Heart left ventricle (tissue), 16 donors: ENCODE data around the gene TMEM204. TPM values are rescaled to one million over a fixed set of nuclear protein-coding genes. Genes with fewer than 3 reads are reported as not detected.
A peak's percentile ranks its signal among the peaks of the same experiment; 100 is the strongest.

ENCODE experiments used
- ATAC-seq, 4 donors: fragments of 200-7000 bp; cut with Tn5 transposase; one replicate each; pipeline ENCODE4 v1.9.1; 2020 to 2022; ENCODE audit warnings: moderate library complexity in 4 of 4, mild to moderate bottlenecking in 3 of 4, moderate number of reproducible peaks in 1 of 4
- DNase-seq, 5 donors: peaks; one replicate each; pipeline ENCODE4 v3.0.0-alpha.2; 2020
- H3K27ac ChIP-seq, 12 donors: fragments of 200-600 bp; sonication (generic) in 4 of 12; one replicate each; pipeline versions ENCODE4 v1.5.0 to v1.8.0; 2016 to 2022; ENCODE audit warnings: mild to moderate bottlenecking in 2 of 12
- H3K27me3 ChIP-seq, 9 donors: fragments of 200-600 bp; sonication (generic) in 2 of 9; one replicate each; pipeline versions ENCODE4 v1.5.1 to v1.8.0; 2016 to 2022; ENCODE audit warnings: mild to moderate bottlenecking in 3 of 9
- H3K36me3 ChIP-seq, 9 donors: fragments of 200-600 bp; sonication (generic) in 2 of 9; one replicate each; pipeline versions ENCODE4 v1.5.0 to v1.8.0; 2018 to 2022; ENCODE audit warnings: mild to moderate bottlenecking in 2 of 9
- H3K4me1 ChIP-seq, 12 donors: fragments of 200-600 bp; sonication (generic) in 4 of 12; one replicate each; pipeline versions ENCODE4 v1.5.0 to v1.8.0; 2016 to 2022; ENCODE audit warnings: mild to moderate bottlenecking in 3 of 12
- H3K4me3 ChIP-seq, 12 donors: fragments of 200-600 bp; sonication (generic) in 4 of 12; one replicate each; pipeline versions ENCODE4 v1.5.0 to v1.8.0; 2017 to 2022; ENCODE audit warnings: mild to moderate bottlenecking in 9 of 12, moderate library complexity in 4 of 12
- H3K9me3 ChIP-seq, 12 donors: fragments of 200-600 bp; sonication (generic) in 4 of 12; one replicate each; pipeline versions ENCODE4 v1.5.0 to v1.8.0; 2016 to 2022; ENCODE audit warnings: mild to moderate bottlenecking in 1 of 12
- CTCF ChIP-seq, 12 donors: fragments of 200-600 bp; sonication (generic) in 4 of 12; IDR thresholded peaks; one replicate each; pipeline versions ENCODE4 v1.5.0 to v1.8.0; 2018 to 2022; ENCODE audit warnings: antibody characterized with exemption in 12 of 12, mild to moderate bottlenecking in 5 of 12
- POLR2A ChIP-seq, 2 donors: fragments of 450-650 bp; IDR thresholded peaks; one replicate each; pipeline ENCODE4 v1.6.1; 2017; ENCODE audit warnings: antibody characterized with exemption in 2 of 2, mild to moderate bottlenecking in 2 of 2, moderate library complexity in 2 of 2
- WGBS, 4 donors: extraction: QIAGEN DNeasy Blood & Tissue Kit in 2 of 4; methylation state at CpG; one replicate each; pipeline versions ENCODE4 v1.1.5 to v1.1.7; 2013 to 2018; 5-methylcytosine and 5-hydroxymethylcytosine counted together
- intact Hi-C, 10 donors: fragments of 100-400 bp; cut with DNase I; formaldehyde crosslinking; loops; one replicate each; pipeline versions ENCODE4 v1.11.1 to v1.14.2; 2022
- polyA plus RNA-seq, 2 donors: library from polyadenylated mRNA; stranded (reverse); fragments of 200-250 nt; gene quantifications; one replicate each; pipeline ENCODE4 v1.2.3, GENCODE V29; 2013
- total RNA-seq, 9 donors: library from RNA; depleted of rRNA in 2 of 9; stranded (reverse); fragments of >200 nt in 2 of 9; fragmentation: NEBNext Ultra II Directional in 3 of 9; extraction: Animal tissue kit (Norgen Biotek cat#: 25700) in 3 of 9; gene quantifications; one replicate each; pipeline versions ENCODE4 v1.1.0 to v1.2.4, GENCODE V29; 2016 to 2023
- donor health status: ischemic (EF 13 %, LVEDD 7.1; RV severe dilation, severe dysfunction).
- donor health status: healthy with polysubstance abuse.
- donor health status: DM: no; HTN: yes; CAD: no.
- donor health status: DM: no; HTN: no; CAD: no.
- donor health status: ischemic (EF 25% LVEDD 6.9; RV normal size, moderate dysfunction).
- donor health status: ischemic (EF 25% LVEDD 5.7; RV mildly dilated, moderate dysfunction).
- donor health status: healthy.
- donor health status: DM: yes; HTN: yes; CAD: no.
- donor health status: ischemic (EF 35%, LVEDD 5.7; RV mildly dilated, moderate dysfunction).
- donor health status: nonischemic (EF 11% LVEDD 7.7; RV severe dilation, severe dysfunction).
- donor health status: DM: yes; HTN: yes; CAD: no.
- donor health status: PGD.
- donor health status: ischemic (EF 29% LVEDD 5.4; RV normal size, mild dysfunction).
- donor health status: nonischemic (EF 23%, LVEDD 6.1; RV moderate dilation, normal function).

The TMEM204 gene
- total and polyA plus RNA-seq, 11 donors, result 14.0 to 64.2 (median 20.2) TPM

GRCh38 chr16:1495211-1495888, 38.1 kb upstream of the TMEM204 start:
- peaks cover 0 to 59% (median 53%) of the 10 kb centered on the region in 9 donors for H3K36me3 ChIP-seq
- DNase-seq (peak in 1 of 5 donors; percentile 61), ATAC-seq (no peak)
- H3K4me1 ChIP-seq, result peaks cover 0 to 31% (median 24%) of the 10 kb centered on the region in 12 donors
- no peaks in the 10 kb centered on the region for H3K9me3 ChIP-seq
- H3K27ac ChIP-seq, result peak overlapping the region in 5 of 12 donors; percentile 8 to 93 (median 89)
- WGBS, 4 donors, result 87 to 93% (median 90%) methylated on average over 24 to 39 of the region's 39 CpGs
- peak overlapping the region in 2 of 12 donors; percentile 5 to 87 for H3K4me3 ChIP-seq
- no peak for TF ChIP-seq POLR2A (IDR thresholded peaks at IDR 0.05)
- TF ChIP-seq CTCF (IDR thresholded peaks at IDR 0.05), result no peak
- intact Hi-C loops, result loop anchor here in 9 of 10 donors (2.0 to 10.0 kb wide), 6 partner anchors 49 to 211 kb away; partner anchors contain the start of genes CRAMP1 (in 4 of the 9), IFT140 (in 4 of the 9), JPT2 (in 1 of the 9) and MAPK8IP3 (in 1 of the 9)
- H3K27me3 ChIP-seq, result no peaks in the 10 kb centered on the region

- DNase-seq (no peak), ATAC-seq (no peak)
- H3K9me3 ChIP-seq, result no peaks in the 10 kb centered on the region
- no peak overlapping the region for H3K4me3 ChIP-seq
- no peak overlapping the region for H3K27ac ChIP-seq
- peaks cover 0 to 31% (median 24%) of the 10 kb centered on the region in 12 donors for H3K4me1 ChIP-seq
- no peak for TF ChIP-seq POLR2A (IDR thresholded peaks at IDR 0.05)
- TF ChIP-seq CTCF (IDR thresholded peaks at IDR 0.05), result no peak
- peaks cover 0 to 64% (median 58%) of the 10 kb centered on the region in 9 donors for H3K36me3 ChIP-seq
- intact Hi-C loops, result loop anchor here in 9 of 10 donors (2.0 to 10.0 kb wide), 6 partner anchors 49 to 211 kb away; partner anchors contain the start of genes CRAMP1 (in 4 of the 9), IFT140 (in 4 of the 9), JPT2 (in 1 of the 9) and MAPK8IP3 (in 1 of the 9)
- 92 to 95% (median 94%) methylated on average over 19 to 25 of the region's 25 CpGs for WGBS, 4 donors
- no peaks in the 10 kb centered on the region for H3K27me3 ChIP-seq
These were observed 37.6 kb upstream of the TMEM204 start for GRCh38 chr16:1495889-1496262.

GRCh38 chr16:1496464-1496863, 37.0 kb upstream of the TMEM204 start:
- peak in 1 of 5 donors; percentile 52 for DNase-seq
- H3K36me3 ChIP-seq, result peaks cover 0 to 70% (median 64%) of the 10 kb centered on the region in 9 donors
- no peak overlapping the region for H3K27ac ChIP-seq
- 90 to 95% (median 93%) methylated on average over 25 of the region's 25 CpGs for WGBS, 4 donors
- no peak for ATAC-seq
- no peak overlapping the region for H3K4me3 ChIP-seq
- no peaks in the 10 kb centered on the region for H3K27me3 ChIP-seq
- intact Hi-C loops, result loop anchor here in 9 of 10 donors (10.0 kb wide), 5 partner anchors 48 to 178 kb away; partner anchors contain the start of genes CRAMP1 (in 4 of the 9), IFT140 (in 4 of the 9) and JPT2 (in 1 of the 9)
- TF ChIP-seq POLR2A (IDR thresholded peaks at IDR 0.05) (no peak), CTCF (IDR thresholded peaks at IDR 0.05) (no peak)
- peaks cover 0 to 31% (median 24%) of the 10 kb centered on the region in 12 donors for H3K4me1 ChIP-seq
- H3K9me3 ChIP-seq, result no peaks in the 10 kb centered on the region

GRCh38 chr16:1497014-1497598, 36.4 kb upstream of the TMEM204 start:
- intact Hi-C loops, result loop anchor here in 9 of 10 donors (10.0 kb wide), 5 partner anchors 48 to 178 kb away; partner anchors contain the start of genes CRAMP1 (in 4 of the 9), IFT140 (in 4 of the 9) and JPT2 (in 1 of the 9)
- TF ChIP-seq POLR2A (IDR thresholded peaks at IDR 0.05), result no peak
- TF ChIP-seq CTCF (IDR thresholded peaks at IDR 0.05), result no peak
- Histone ChIP-seq H3K9me3 (no peaks in the 10 kb centered on the region), H3K4me1 (peaks cover 0 to 31% (median 24%) of the 10 kb centered on the region in 12 donors), H3K4me3 (no peak overlapping the region), H3K27me3 (no peaks in the 10 kb centered on the region), H3K36me3 (peaks cover 0 to 77% (median 70%) of the 10 kb centered on the region in 9 donors), H3K27ac (no peak overlapping the region)
- ATAC-seq, result no peak
- WGBS, 4 donors, result 93 to 97% (median 94%) methylated on average over 11 to 21 of the region's 21 CpGs
- no peak for DNase-seq
